HCT116 (cell line): ENCODE data around the gene ITGA1. TPM values are rescaled to one million over a fixed set of nuclear protein-coding genes. Genes with fewer than 3 reads are reported as not detected.

ENCODE experiments used
- ATAC-seq: fragments of 200-7000 bp; cut with Tn5 transposase; 2 replicates; pipeline ENCODE4 v1.9.1; 2020; ENCODE audit warnings: mild to moderate bottlenecking, moderate library complexity
- BruUV-seq: library from RNA; stranded (reverse); fragments of 400-500 nt; replicated peaks from 2 replicates; lab custom pipeline; 2021; lab: Mats Ljungman, UMichigan
- CTCF ChIA-PET: fragments of 300-600 bp; sonication (Branson Sonifier 250); formaldehyde crosslinking; loops from one replicate; lab custom pipeline; 2021; ENCODE audit warnings: antibody characterized with exemption; lab: Charles Lee
- POLR2A ChIA-PET: fragments of 300-600, 350-600 bp; sonication (Branson Sonifier 250); formaldehyde crosslinking; loops from one replicate; lab custom pipeline; 2021; ENCODE audit warnings: antibody characterized with exemption; lab: Charles Lee
- RAD21 ChIA-PET, 2 experiments: fragments of 300-600 bp; sonication (Branson Sonifier 250); formaldehyde crosslinking; loops; one replicate each; lab custom pipeline; 2023; ENCODE audit warnings: low total read pairs in 2 of 2; ENCODE audit not compliant: uncharacterized antibody in 2 of 2, unreplicated experiment in 2 of 2, low non-redundant PET in 1 of 2; lab: Charles Lee
- DNase-seq: peaks from one replicate; pipeline ENCODE4 v3.0.0-alpha.2; 2010; ENCODE audit warnings: low read depth, low spot score
- H2AFZ ChIP-seq: fragments of 200-600 bp; shearing (Covaris generic), sonication (generic); 2 replicates; pipeline ENCODE4 v1.6.1; 2017; ENCODE audit warnings: low read depth, mixed run types, mixed read lengths, antibody characterized with exemption, low read length; ENCODE audit not compliant: poor library complexity, severe bottlenecking
- H3K27ac ChIP-seq: 2 replicates; pipeline ENCODE4 v1.5.1; 2012; ENCODE audit warnings: low read depth, low read length
- H3K27me3 ChIP-seq: fragments of 200-600 bp; sonication (generic); 2 replicates; pipeline ENCODE4 v1.6.1; 2016; ENCODE audit warnings: mixed run types, low read length, mixed read lengths; ENCODE audit not compliant: insufficient read depth
- H3K36me3 ChIP-seq, 2 experiments: fragments of 200-500 bp in 1 of 2; fragments of 200-600 bp in 1 of 2; sonication (Bioruptor generic) in 1 of 2; sonication (generic) in 1 of 2; 2 replicates each; pipeline versions ENCODE4 v1.5.1 to v1.6.1; 2014 to 2016; ENCODE audit warnings: low read length in 2 of 2, inconsistent platforms in 1 of 2, mixed read lengths in 1 of 2, mixed run types in 1 of 2; ENCODE audit not compliant: insufficient read depth in 2 of 2, control insufficient read depth in 1 of 2
- H3K4me1 ChIP-seq, 2 experiments: fragments of 200-600 bp in 1 of 2; sonication (generic) in 1 of 2; 2 replicates each; pipeline versions ENCODE4 v1.5.1 to v1.6.1; 2012 to 2017; ENCODE audit warnings: low read length in 2 of 2, inconsistent platforms in 1 of 2, mild to moderate bottlenecking in 1 of 2, mixed read lengths in 1 of 2, mixed run types in 1 of 2, moderate library complexity in 1 of 2; ENCODE audit not compliant: insufficient read depth in 2 of 2, control insufficient read depth in 1 of 2
- H3K4me2 ChIP-seq: fragments of 200-600 bp; sonication (generic); 2 replicates; pipeline ENCODE4 v1.6.1; 2017; ENCODE audit warnings: mixed run types, low read length, mixed read lengths
- H3K4me3 ChIP-seq, 2 experiments: fragments of 200-600 bp in 1 of 2; sonication (generic) in 1 of 2; replicated peaks in 1 of 2; 2 replicates each; pipeline ENCODE4 v1.5.1; 2011 to 2016; ENCODE audit warnings: low read length in 2 of 2, control low read depth in 1 of 2, low read depth in 1 of 2, mild to moderate bottlenecking in 1 of 2, mixed read lengths in 1 of 2, mixed run types in 1 of 2
- H3K79me2 ChIP-seq: fragments of 200-600 bp; sonication (generic); 2 replicates; pipeline ENCODE4 v1.6.1; 2017; ENCODE audit warnings: mild to moderate bottlenecking, mixed run types, low read length, moderate library complexity, mixed read lengths; ENCODE audit not compliant: insufficient read depth
- H3K9ac ChIP-seq: fragments of 200-600 bp; sonication (generic); 2 replicates; pipeline ENCODE4 v1.6.1; 2016; ENCODE audit warnings: low read length, mixed read lengths
- H3K9me2 ChIP-seq: fragments of 200-600 bp; sonication (generic), shearing (Covaris generic); 2 replicates; pipeline ENCODE4 v1.6.1; 2017; ENCODE audit warnings: mixed run types, mild to moderate bottlenecking, moderate library complexity; ENCODE audit not compliant: insufficient read depth
- H3K9me3 ChIP-seq, 2 experiments: fragments of 200-500 bp in 1 of 2; fragments of 200-600 bp in 1 of 2; sonication (Bioruptor generic) in 1 of 2; sonication (generic) in 1 of 2; 2 replicates each; pipeline ENCODE4 v1.6.1; 2014 to 2017; ENCODE audit warnings: low read length in 2 of 2, mixed read lengths in 2 of 2, inconsistent platforms in 1 of 2, low read depth in 1 of 2, mild to moderate bottlenecking in 1 of 2, mixed run types in 1 of 2, moderate library complexity in 1 of 2; ENCODE audit not compliant: control insufficient read depth in 1 of 2, insufficient read depth in 1 of 2
- H4K20me1 ChIP-seq: fragments of 200-600 bp; sonication (generic), shearing (Covaris generic); 2 replicates; pipeline ENCODE4 v1.6.1; 2017; ENCODE audit warnings: mixed run types, mild to moderate bottlenecking, moderate library complexity; ENCODE audit not compliant: insufficient read depth
- CBX3 ChIP-seq: IDR thresholded peaks from 2 replicates; pipeline ENCODE4 v1.6.1; 2012; ENCODE audit warnings: low read depth
- CTCF ChIP-seq, 3 experiments: fragments of 200-600 bp in 1 of 3; sonication (generic) in 1 of 3; IDR thresholded peaks in 2 of 3; conservative IDR thresholded peaks in 1 of 3; 2 replicates each; pipeline ENCODE4 v1.5.1; 2012 to 2017; ENCODE audit warnings: low read depth in 2 of 3, low read length in 2 of 3, antibody characterized with exemption in 1 of 3, borderline replicate concordance in 1 of 3, control low read depth in 1 of 3, mild to moderate bottlenecking in 1 of 3, mixed read lengths in 1 of 3, mixed run types in 1 of 3, moderate library complexity in 1 of 3; ENCODE audit not compliant: insufficient read depth in 1 of 3
- EGR1 ChIP-seq: IDR thresholded peaks from 2 replicates; pipeline ENCODE4 v1.6.1; 2012; ENCODE audit warnings: low read depth
- FOSL1 ChIP-seq: IDR thresholded peaks from 2 replicates; pipeline ENCODE4 v1.6.1; 2012; ENCODE audit warnings: low read depth
- JUND ChIP-seq: IDR thresholded peaks from 2 replicates; pipeline ENCODE4 v1.6.1; 2012
- POLR2AphosphoS5 ChIP-seq: IDR thresholded peaks from 2 replicates; pipeline ENCODE4 v1.6.1; 2011; ENCODE audit warnings: mild to moderate bottlenecking, low read depth, low read length, moderate library complexity
- REST ChIP-seq: IDR thresholded peaks from 2 replicates; pipeline ENCODE4 v1.6.1; 2012; ENCODE audit warnings: low read depth
- SP1 ChIP-seq: IDR thresholded peaks from 2 replicates; pipeline ENCODE4 v1.6.1; 2012; ENCODE audit warnings: low read depth
- SRF ChIP-seq: IDR thresholded peaks from 2 replicates; pipeline ENCODE4 v1.6.1; 2012; ENCODE audit warnings: low read depth
- TCF7L2 ChIP-seq: IDR thresholded peaks from 2 replicates; pipeline ENCODE4 v1.7.0; 2011; ENCODE audit warnings: borderline replicate concordance, inconsistent platforms; ENCODE audit not compliant: insufficient read depth, insufficient read length; ENCODE audit errors: extremely low read depth
- YY1 ChIP-seq: IDR thresholded peaks from 2 replicates; pipeline ENCODE4 v1.6.1; 2011; ENCODE audit warnings: low read length, low read depth, moderate library complexity, mild to moderate bottlenecking; ENCODE audit not compliant: insufficient replicate concordance; ENCODE audit errors: extremely low read depth
- ZFX ChIP-seq: fragments of 450-650 bp; IDR thresholded peaks from 2 replicates; pipeline ENCODE4 v1.6.1; 2017
- intact Hi-C: fragments of 100-400 bp; cut with micrococcal nuclease; formaldehyde crosslinking; loops from 2 replicates; pipeline ENCODE4 v1.10.0; 2022
- total RNA-seq: library from RNA; stranded (reverse); gene quantifications from one replicate; pipeline ENCODE4 v1.2.1, GENCODE V29; 2021; ENCODE audit not compliant: unreplicated experiment

Gene ITGA1
- total RNA-seq, 1 experiment from 2014 or later: 1.8 TPM

- H3K79me2 ChIP-seq: no peaks in the 10 kb centered on the region
- DNase-seq: no peak
- no TSS peak for BruUV-seq
- no peaks in the 10 kb centered on the region for H3K4me1 ChIP-seq
- no peak overlapping the region for H3K27ac ChIP-seq
- H3K9me3 ChIP-seq: no peaks in the 10 kb centered on the region
- ChIA-PET RAD21 (no interaction called here), CTCF (no interaction called here), POLR2A (no interaction called here)
- no peak overlapping the region for H3K4me3 ChIP-seq
- no peaks in the 10 kb centered on the region for H3K9me2 ChIP-seq
- intact Hi-C loops: no loop called here
- H3K36me3 ChIP-seq: no peaks in the 10 kb centered on the region
- no peak for TF ChIP-seq YY1
- TF ChIP-seq REST: no peak
- H3K4me2 ChIP-seq: no peak overlapping the region
- H3K27me3 ChIP-seq: 0 out of 2 replicates have a peak, but pooled peaks cover 4% of the 10 kb centered on the region
- no peak overlapping the region for H2AFZ ChIP-seq
- no peaks in the 10 kb centered on the region for H4K20me1 ChIP-seq
- ATAC-seq: no peak
- no peak overlapping the region for H3K9ac ChIP-seq
Observed at GRCh38 chr5:52749666-52750065, 38.0 kb upstream of the ITGA1 start.

DNA sequence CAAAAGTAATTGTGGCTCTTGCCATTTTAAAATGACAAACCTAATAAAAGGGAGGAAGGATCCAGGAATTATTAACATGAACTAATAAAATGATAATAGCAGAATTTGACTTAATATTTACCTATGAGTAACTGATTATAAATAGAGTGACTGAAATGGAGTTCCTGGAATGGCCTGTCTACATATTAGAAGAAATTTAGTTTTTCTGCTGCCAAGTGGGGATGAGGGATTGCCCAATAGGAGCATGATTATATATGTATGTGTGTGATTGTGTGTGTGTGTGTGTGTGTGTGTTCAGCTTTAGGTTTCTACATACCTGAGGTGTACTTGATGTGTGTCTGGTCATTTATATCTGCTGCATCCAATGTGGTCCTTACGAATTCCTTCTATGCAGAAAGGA, 36.6 kb upstream of the ITGA1 start:
- no peaks in the 10 kb centered on the region for H3K4me1 ChIP-seq
- no peaks in the 10 kb centered on the region for H3K9me3 ChIP-seq
- H3K9ac ChIP-seq: no peak overlapping the region
- H3K4me3 ChIP-seq: no peak overlapping the region
- DNase-seq (no peak), ATAC-seq (no peak)
- ChIA-PET CTCF (no interaction called here), RAD21 (no interaction called here), POLR2A (no interaction called here)
- H3K4me2 ChIP-seq: no peak overlapping the region
- H3K27me3 ChIP-seq: 0 out of 2 replicates have a peak, but pooled peaks cover 4% of the 10 kb centered on the region
- no peaks in the 10 kb centered on the region for H3K9me2 ChIP-seq
- intact Hi-C loops: no loop called here
- no peaks in the 10 kb centered on the region for H4K20me1 ChIP-seq
- H2AFZ ChIP-seq: no peak overlapping the region
- H3K27ac ChIP-seq: no peak overlapping the region
- H3K36me3 ChIP-seq: no peaks in the 10 kb centered on the region
- no TSS peak for BruUV-seq
- no peaks in the 10 kb centered on the region for H3K79me2 ChIP-seq
- TF ChIP-seq CBX3 (no peak), SRF (no peak), CTCF (IDR thresholded peaks at IDR 0.05 in 2 of 3, conservative IDR thresholded peaks at IDR 0.05 in 1 of 3; ENCODE audit: borderline replicate concordance in 1 of 3, insufficient read depth in 1 of 3, low read depth in 2 of 3, low read length in 2 of 3) (no peak), ZFX (no peak), SP1 (no peak), POLR2AphosphoS5 (no peak), FOSL1 (no peak), JUND (no peak), EGR1 (no peak), REST (no peak), TCF7L2 (no peak)
